HEK293 (cell line): ENCODE results near the gene SLAMF7.

Source experiments
- FEZF1 ChIP-seq: fragments of 450-650 bp; formaldehyde crosslinking; IDR thresholded peaks from 2 replicates; pipeline ENCODE4 v1.5.1; 2016; ENCODE audit warnings: missing biosample characterization, missing genetic modification characterization
- GFI1B ChIP-seq: fragments of 450-650 bp; formaldehyde crosslinking; IDR thresholded peaks from 2 replicates; pipeline ENCODE4 v1.5.1; 2016; ENCODE audit warnings: missing biosample characterization, missing genetic modification characterization
- MEIS1 ChIP-seq: sonication (generic); formaldehyde crosslinking; IDR thresholded peaks from 2 replicates; pipeline ENCODE4 v1.8.1; 2022; ENCODE audit warnings: missing genetic modification reagents, mild to moderate bottlenecking, borderline replicate concordance
- PRDM1 ChIP-seq: fragments of 450-650 bp; formaldehyde crosslinking; IDR thresholded peaks from 2 replicates; pipeline ENCODE4; 2016; ENCODE audit warnings: missing biosample characterization, missing genetic modification characterization
- PRDM10 ChIP-seq: fragments of 450-650 bp; formaldehyde crosslinking; IDR thresholded peaks from 2 replicates; pipeline ENCODE4 v1.5.1; 2016; ENCODE audit warnings: missing biosample characterization, missing genetic modification characterization
- RBAK ChIP-seq: fragments of 450-650 bp; formaldehyde crosslinking; IDR thresholded peaks from 2 replicates; pipeline ENCODE4 v1.5.1; 2016; ENCODE audit warnings: missing biosample characterization, missing genetic modification characterization
- YY1 ChIP-seq: fragments of 450-650 bp; formaldehyde crosslinking; IDR thresholded peaks from 2 replicates; pipeline ENCODE4 v1.5.1; 2018; ENCODE audit warnings: missing biosample characterization, missing genetic modification characterization
- ZBTB21 ChIP-seq: fragments of 450-650 bp; formaldehyde crosslinking; IDR thresholded peaks from 2 replicates; pipeline ENCODE4 v1.5.1; 2017; ENCODE audit warnings: missing biosample characterization, missing genetic modification characterization
- ZEB2 ChIP-seq: fragments of 450-650 bp; formaldehyde crosslinking; IDR thresholded peaks from 2 replicates; pipeline ENCODE4 v1.5.1; 2016; ENCODE audit warnings: missing biosample characterization, missing genetic modification characterization
- ZFP41 ChIP-seq: fragments of 450-650 bp; formaldehyde crosslinking; IDR thresholded peaks from 2 replicates; pipeline ENCODE4 v1.5.1; 2016; ENCODE audit warnings: missing biosample characterization, missing genetic modification characterization, borderline replicate concordance
- ZNF26 ChIP-seq: fragments of 450-650 bp; formaldehyde crosslinking; IDR thresholded peaks from 2 replicates; pipeline ENCODE4 v1.5.1; 2016; ENCODE audit warnings: missing biosample characterization, missing genetic modification characterization
- ZNF266 ChIP-seq: fragments of 450-650 bp; formaldehyde crosslinking; IDR thresholded peaks from 2 replicates; pipeline ENCODE4 v1.5.1; 2016; ENCODE audit warnings: missing biosample characterization, missing genetic modification characterization, low read depth
- ZNF37A ChIP-seq: fragments of 450-650 bp; IDR thresholded peaks from 2 replicates; pipeline ENCODE4 v1.5.1; 2018; ENCODE audit warnings: missing biosample characterization, missing genetic modification characterization
- ZNF544 ChIP-seq: fragments of 450-650 bp; formaldehyde crosslinking; IDR thresholded peaks from 2 replicates; pipeline ENCODE4 v1.5.0; 2017; ENCODE audit warnings: missing biosample characterization, missing genetic modification characterization
- ZNF561 ChIP-seq: fragments of 450-650 bp; IDR thresholded peaks from 2 replicates; pipeline ENCODE4 v1.5.1; 2018; ENCODE audit warnings: missing biosample characterization, missing genetic modification characterization, borderline replicate concordance
- ZNF639 ChIP-seq: fragments of 450-650 bp; formaldehyde crosslinking; IDR thresholded peaks from 2 replicates; pipeline ENCODE4 v1.5.1; 2016; ENCODE audit warnings: missing biosample characterization, missing genetic modification characterization
- ZNF692 ChIP-seq: fragments of 450-650 bp; formaldehyde crosslinking; IDR thresholded peaks from 2 replicates; pipeline ENCODE4 v1.5.1; 2016; ENCODE audit warnings: missing biosample characterization, missing genetic modification characterization
- ZNF701 ChIP-seq: fragments of 450-650 bp; formaldehyde crosslinking; IDR thresholded peaks from 2 replicates; pipeline ENCODE4 v1.5.1; 2016; ENCODE audit warnings: missing biosample characterization, missing genetic modification characterization
- ZNF830 ChIP-seq: fragments of 450-650 bp; IDR thresholded peaks from 2 replicates; pipeline ENCODE4 v1.5.0; 2018; ENCODE audit warnings: missing biosample characterization, missing genetic modification characterization, low read depth, mild to moderate bottlenecking, moderate library complexity
- ZSCAN5A ChIP-seq: fragments of 450-650 bp; formaldehyde crosslinking; IDR thresholded peaks from 2 replicates; pipeline ENCODE4 v1.5.1; 2016; ENCODE audit warnings: missing biosample characterization, missing genetic modification characterization

SLAMF7 gene

GRCh38 chr1:160761046-160761445 lies 22.0 kb downstream of the SLAMF7 start (continued):
- TF ChIP-seq PRDM10 (tag by site-specific recombination) (no peak), FEZF1 (tag by site-specific recombination) (no peak), ZNF266 (tag by site-specific recombination) (no peak), ZNF26 (tag by site-specific recombination) (no peak), ZSCAN5A (tag by site-specific recombination) (no peak), ZNF692 (no peak), MEIS1 (CRISPR knock-in tag) (no peak), ZEB2 (tag by site-specific recombination) (no peak), RBAK (tag by site-specific recombination) (no peak), GFI1B (no peak), ZBTB21 (0 out of 2 replicates have a peak, but pooled peaks have one; percentile 37), ZNF830 (tag by site-specific recombination) (no peak), ZNF37A (tag by site-specific recombination) (no peak), YY1 (tag by site-specific recombination) (no peak), ZNF561 (no peak), ZNF544 (tag by site-specific recombination) (no peak), ZNF701 (tag by site-specific recombination) (no peak), ZNF639 (tag by site-specific recombination) (no peak), ZFP41 (tag by site-specific recombination) (no peak), PRDM1 (tag by site-specific recombination) (no peak)
